ENCODE results near the gene KCNK4.

The KCNK4 gene

GRCh38 chr11:64331569-64332371 lies 40.7 kb downstream of the KCNK4 start:
- peak; percentile 35 for DNase-seq

DNA sequence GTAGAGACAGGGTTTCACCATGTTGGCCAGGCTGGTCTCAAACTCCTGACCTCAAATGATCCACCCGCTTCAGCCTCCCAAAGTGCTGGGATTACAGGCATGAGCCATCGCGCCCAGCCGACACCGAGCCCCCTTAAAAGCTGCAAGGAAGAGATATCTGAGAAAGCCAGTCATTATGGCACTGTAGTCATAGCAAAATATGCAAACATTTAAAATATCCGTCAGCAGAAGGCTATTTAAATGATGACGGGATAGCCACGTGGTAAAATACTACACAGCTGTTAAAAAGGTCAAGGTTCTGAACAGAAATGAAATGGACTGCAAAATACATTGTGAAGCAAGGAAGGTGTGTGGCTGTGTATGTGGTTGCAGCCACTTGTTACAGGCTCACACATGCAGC lies 42.5 kb downstream of the KCNK4 start:
- no peak for DNase-seq

DNA sequence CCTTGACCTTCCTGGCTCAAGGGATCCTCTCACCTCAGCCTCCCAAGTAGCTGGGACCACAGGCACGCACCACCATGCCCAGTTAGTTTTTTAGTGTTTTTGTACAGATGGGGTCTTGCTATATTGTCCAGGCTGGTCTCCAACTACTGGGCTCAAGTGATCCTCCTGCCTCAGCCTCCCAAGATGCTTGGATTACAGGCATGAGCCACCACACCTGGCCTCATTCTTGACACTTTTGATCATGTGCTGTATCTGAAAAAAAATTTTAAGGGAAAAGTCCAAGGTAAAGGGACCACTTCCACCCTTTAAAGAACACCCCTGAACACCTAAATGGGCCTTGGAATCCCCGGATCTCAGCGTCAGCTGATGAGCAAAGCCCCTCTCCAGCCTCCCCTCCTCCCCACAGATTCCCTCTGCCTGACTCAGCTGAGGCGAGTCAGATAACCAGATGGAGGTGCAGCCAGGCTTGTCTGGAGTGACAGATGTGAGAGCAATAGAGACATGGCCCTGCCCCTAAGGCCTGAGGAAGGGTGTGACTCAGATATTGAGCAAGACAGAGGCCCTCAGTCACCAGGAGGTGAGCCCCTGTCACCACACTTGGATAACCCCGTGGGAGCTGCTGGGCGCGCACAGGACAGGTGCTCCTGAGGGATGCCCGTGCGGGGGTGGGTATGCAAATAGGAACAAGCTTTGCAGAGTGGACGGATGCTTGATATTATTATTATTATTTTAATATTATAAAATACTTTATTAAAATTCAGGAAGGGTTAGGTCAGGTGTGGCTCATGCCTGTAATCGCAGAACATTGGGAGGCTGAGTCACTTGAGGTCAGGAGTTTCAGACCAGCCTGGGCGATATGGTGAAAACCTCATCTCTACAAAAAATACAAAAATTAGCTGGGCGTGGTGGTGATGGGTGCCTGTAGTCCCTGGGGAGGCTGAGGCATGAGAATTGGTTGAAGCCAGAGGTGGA lies 43.9 kb downstream of the KCNK4 start:
- DNase-seq, result peak; percentile 71

DNA sequence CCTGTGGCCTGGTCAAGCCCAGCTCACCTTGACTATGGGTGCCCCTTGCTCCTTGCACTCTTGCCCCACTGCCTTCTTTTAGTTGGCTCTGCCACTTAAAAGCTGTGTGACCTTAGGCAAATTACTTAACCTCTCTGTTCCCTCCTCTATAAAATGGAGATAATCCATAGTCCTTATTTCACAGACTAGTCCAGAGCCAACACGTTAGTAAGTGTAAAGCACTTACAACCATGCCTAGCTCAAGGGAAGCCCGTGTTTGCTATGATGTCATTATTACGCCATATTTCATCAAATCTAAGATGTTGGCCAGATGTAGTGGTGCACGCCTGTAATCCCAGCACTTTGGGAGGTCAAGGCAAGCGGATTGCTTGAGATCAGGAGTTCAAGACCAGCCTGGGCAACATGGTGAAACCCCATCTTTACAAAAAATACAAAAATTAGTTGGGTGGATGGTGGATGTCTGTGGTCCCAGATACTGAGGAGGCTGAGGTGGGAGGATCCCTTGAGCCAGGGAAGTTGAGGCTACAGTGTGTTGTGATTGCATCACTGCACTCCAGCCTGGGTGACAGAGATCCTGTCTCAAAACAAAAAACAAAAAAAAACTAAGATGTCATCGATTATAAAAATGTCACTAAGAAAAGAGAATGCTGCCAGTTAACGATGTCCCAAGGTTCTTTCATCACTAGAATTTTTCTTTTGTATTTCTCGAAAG lies 46.6 kb downstream of the KCNK4 start:
- DNase-seq, result no peak

- no peak for DNase-seq
Measured at GRCh38 chr11:64338716-64339115, 47.6 kb downstream of the KCNK4 start.

DNA sequence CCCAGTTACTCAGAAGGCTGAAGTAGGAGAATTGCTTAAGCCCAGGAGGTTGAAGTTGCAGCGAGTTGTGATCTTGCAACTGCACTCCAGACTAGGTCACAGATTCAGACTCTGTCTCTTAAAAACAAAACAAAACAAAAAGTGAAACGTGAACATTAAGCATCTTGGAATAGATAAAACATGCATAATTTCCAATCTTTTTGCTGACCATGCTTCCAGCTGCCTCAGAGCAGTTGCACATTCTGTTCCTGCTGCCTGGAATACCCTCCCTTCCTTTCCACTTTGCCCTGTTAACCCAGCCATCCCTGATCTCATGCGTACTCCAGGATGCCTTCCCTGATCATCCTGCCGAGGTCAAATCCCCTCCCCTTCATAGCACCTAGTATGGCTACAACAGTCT lies 48.2 kb downstream of the KCNK4 start:
- no peak for DNase-seq

- no peak for DNase-seq
Measured at GRCh38 chr11:64339754-64340408, 48.8 kb downstream of the KCNK4 start, which contains the start of gene CCDC88B. Gene CCDC88B, plus strand, starts transcription at chr11:64340204. Its CDS starts 63 bp downstream, at chr11:64340267.

DNA sequence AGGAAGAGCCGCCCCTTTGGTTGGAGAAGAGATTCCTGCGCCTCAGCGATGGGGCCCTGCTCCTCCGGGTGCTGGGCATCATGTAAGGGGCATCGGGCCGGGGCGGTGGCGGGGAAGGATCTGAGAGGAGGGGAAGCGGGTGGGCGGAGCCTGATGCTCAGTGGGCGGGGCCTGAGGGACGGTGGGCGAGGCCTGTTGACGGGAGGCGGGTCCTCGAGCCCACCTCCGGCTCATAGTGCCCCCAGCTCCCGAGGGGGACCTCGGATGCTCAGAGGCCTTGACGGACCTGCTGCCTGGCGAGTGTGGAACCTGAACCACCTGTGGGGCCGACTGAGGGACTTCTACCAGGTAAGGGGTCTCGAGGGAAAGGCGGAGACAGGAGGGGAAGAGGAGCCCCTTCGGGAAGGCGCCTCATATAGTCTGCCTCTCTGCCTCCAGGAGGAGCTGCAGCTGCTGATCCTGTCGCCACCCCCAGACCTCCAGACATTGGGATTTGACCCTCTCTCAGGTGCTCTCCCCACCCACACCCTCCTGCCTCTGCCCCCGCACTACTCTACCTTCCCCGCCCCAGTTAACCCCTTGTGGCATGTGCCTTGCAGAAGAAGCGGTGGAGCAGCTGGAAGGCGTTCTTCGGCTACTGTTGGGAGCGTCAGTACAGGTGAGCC lies 49.7 kb downstream of the KCNK4 start:
- DNase-seq, result no peak

DNA sequence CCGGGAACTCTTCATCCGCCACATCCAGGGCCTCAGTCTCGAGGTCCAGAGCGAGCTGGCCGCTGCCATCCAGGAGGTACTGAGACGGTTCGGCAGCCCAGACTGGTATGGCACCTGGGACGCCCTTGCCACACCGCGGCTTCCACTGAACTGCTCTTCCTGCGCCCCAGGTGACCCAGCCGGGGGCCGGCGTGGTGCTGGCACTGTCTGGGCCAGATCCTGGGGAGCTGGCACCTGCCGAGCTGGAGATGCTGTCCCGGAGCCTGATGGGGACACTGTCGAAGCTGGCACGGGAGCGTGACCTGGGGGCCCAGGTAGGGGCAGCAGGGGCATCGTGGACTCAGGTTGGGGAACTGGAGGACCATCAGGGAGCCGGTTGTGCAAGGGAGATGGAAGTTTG lies 50.3 kb downstream of the KCNK4 start:
- no peak for DNase-seq

DNA sequence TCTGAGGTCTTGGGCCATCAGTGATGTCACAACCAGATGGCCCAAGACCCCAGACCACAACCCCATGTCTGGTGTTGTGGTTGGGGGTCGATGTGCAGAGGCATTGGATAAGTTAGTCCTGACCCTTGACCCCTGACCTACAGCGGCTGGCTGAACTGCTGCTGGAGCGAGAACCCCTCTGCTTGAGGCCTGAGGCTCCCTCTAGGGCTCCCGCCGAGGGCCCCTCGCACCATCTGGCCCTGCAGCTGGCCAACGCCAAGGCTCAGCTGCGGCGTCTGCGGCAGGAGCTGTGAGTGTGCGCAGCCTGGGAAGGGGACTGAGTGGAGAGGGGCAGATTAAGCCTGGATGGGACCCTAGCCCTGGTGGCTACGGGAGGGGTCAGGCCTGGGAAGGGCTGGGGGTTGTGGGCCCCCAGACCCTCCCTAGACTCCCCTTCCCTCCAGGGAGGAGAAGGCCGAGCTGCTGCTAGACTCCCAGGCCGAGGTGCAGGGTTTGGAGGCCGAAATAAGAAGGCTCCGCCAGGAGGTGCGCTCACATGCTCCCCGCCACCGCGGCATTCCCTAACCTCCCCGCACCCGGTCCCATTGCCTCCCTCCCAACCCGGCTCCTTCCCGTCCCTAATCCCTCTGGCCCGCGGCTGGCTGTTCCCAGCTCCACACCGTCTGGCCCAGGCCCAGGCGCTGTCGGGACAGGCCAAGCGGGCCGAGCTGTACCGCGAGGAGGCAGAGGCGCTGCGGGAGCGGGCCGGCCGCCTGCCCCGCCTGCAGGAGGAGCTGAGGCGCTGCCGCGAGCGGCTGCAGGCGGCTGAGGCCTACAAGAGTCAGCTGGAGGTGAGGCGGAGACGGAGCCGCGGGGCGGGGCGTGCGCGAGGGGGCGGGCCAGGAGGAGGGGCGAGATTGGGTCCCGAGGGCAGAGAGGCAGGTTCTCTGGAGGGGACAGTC lies 51.0 kb downstream of the KCNK4 start:
- no peak for DNase-seq

GRCh38 chr11:64342869-64343745 lies 52.0 kb downstream of the KCNK4 start:
- no peak for DNase-seq

DNA sequence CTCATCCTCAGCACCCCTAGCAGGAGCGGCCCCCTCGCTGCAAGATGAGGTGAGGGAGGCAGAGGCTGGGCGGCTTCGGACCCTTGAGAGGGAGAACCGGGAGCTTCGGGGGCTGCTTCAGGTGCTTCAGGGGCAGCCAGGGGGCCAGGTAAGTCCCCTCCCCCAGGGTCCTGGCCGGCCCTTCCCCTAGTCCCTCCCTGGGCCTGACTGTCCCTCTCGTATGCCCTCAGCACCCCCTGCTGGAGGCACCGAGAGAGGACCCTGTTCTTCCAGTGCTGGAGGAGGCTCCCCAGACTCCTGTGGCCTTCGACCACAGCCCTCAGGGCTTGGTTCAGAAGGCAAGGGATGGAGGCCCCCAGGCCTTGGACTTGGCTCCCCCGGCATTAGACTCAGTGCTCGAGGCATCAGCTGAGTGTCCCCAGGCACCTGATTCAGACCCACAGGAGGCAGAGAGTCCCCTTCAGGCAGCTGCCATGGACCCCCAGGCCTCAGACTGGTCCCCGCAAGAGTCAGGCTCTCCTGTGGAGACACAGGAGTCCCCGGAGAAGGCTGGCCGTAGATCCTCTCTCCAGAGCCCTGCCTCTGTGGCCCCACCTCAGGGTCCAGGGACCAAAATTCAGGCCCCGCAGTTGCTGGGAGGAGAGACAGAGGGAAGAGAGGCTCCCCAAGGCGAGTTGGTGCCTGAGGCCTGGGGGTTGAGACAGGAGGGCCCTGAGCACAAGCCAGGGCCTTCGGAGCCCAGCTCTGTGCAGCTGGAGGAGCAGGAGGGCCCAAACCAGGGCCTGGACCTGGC lies 52.9 kb downstream of the KCNK4 start:
- no peak for DNase-seq

GRCh38 chr11:64344787-64345186 lies 53.7 kb downstream of the KCNK4 start:
- no peak for DNase-seq

DNA sequence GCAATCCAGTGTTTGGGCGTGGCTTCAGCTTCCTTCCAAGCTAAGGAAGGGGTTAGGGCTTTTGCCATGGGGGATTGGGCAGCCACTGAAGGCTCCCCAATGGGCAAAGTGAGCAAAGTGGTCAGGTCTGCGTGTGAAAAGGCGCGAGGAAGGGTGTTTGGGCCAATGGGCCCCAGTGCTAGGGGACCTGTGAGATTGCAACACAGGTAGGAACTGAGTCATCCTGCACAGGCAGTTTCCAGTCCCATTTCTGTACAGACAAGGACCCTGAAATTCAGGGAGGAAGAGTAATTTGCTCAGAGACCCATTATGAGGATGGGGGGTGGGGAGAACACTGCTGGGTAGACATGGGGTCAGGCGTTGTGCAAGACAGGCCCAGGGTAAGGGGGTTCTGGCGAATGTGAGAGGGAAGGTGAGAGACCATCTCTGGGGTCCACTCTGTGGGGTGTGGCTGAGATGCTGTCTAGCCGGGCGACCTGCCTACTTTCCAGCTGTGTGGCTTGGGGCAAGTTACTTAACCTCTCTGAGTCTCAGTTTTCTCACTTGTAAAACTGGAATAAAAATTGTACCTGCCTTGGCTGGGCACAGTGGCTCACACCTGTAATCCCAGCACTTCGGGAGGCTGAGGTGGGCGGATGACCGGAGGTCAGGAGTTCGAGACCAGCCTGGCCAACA lies 56.2 kb downstream of the KCNK4 start:
- DNase-seq, result no peak

- DNase-seq, result no peak
Measured at GRCh38 chr11:64348383-64349024, 57.4 kb downstream of the KCNK4 start.

DNA sequence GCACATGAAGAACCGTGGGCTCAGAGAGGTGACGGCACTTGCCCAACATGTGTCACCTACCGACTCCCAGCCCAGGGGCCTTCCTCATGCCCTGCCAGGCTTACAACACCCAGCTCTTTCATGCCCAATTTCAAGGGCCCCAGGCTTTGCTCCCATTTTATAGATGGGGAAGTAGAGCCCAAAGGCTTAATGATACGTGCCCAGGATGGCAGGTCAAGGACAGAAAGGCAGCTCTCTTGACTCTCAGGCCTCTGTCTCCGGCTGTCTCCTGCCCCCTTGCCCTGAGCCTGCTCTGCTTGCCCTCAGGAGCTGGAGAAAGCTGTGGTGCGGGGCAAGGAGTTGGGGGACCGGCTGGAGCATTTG lies 57.9 kb downstream of the KCNK4 start:
- DNase-seq, result no peak

DNA sequence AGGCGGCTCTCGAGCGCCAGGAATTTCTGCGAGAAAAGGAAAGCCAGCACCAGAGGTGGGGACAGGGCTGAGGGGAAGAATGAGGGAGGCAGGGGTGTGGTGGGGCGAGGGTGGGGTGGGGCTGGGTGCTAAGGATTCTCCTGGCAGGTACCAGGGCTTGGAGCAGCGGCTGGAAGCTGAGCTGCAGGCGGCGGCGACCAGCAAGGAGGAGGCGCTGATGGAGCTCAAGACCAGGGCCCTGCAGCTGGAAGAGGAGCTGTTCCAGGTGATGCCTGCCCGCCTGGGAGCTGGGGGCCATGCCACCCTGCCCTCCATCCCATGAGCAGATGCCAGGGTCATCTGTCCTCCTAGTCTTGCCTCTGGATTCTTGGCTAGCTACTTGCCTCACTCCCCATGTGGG lies 58.3 kb downstream of the KCNK4 start:
- no peak for DNase-seq

All from DMS79 (cell line).